HepG2 (cell line): ENCODE data around the gene SUOX. TPM values are rescaled to one million over a fixed set of nuclear protein-coding genes. Genes with fewer than 3 reads are reported as not detected.

Source experiments
- ATAC-seq: fragments of 200-7000 bp; cut with Tn5 transposase; 3 replicates; pipeline ENCODE4 v1.9.1; 2020; ENCODE audit warnings: mild to moderate bottlenecking, moderate library complexity
- BruUV-seq: library from RNA; stranded (reverse); fragments of 400-500 nt; replicated peaks from 2 replicates; lab custom pipeline; 2021; lab: Mats Ljungman, UMichigan
- CTCF ChIA-PET: fragments of 300-600 bp; formaldehyde crosslinking; extraction: SDS; loops from one replicate; lab custom pipeline; 2021; ENCODE audit warnings: low total read pairs, inconsistent platforms, low intra/inter-chr PET ratio; lab: Yijun Ruan, JAX
- POLR2A ChIA-PET: fragments of 350-600 bp; sonication (Branson Sonifier 250); formaldehyde crosslinking; loops from one replicate; lab custom pipeline; 2020; ENCODE audit warnings: antibody characterized with exemption, inconsistent platforms; lab: Yijun Ruan, JAX
- DNase-seq: peaks from one replicate; pipeline ENCODE4 v3.0.0-alpha.2; 2015; ENCODE audit warnings: low spot score
- FAIRE-seq: peaks from 3 replicates; lab custom pipeline; 2011; peaks lifted over from hg19 to GRCh38; lab: Jason Lieb, UNC
- H2AFZ ChIP-seq: one replicate; pipeline ENCODE4 v1.6.1; 2011; ENCODE audit warnings: low read length, inconsistent platforms
- H3K27ac ChIP-seq: fragments of 300-600 bp; 3 replicates; pipeline ENCODE4 v1.8.0; 2011; ENCODE audit warnings: mixed run types, mild to moderate bottlenecking, mixed read lengths, low read length, inconsistent platforms; ENCODE audit not compliant: insufficient read depth; ENCODE audit errors: extremely low read length
- H3K27me3 ChIP-seq, 2 experiments: fragments of 200-600 bp in 1 of 2; 2 replicates in 1 of 2; 3 replicates in 1 of 2; pipeline versions ENCODE4 v1.6.0 to v1.8.0; 2011; ENCODE audit warnings: low read length in 2 of 2, mild to moderate bottlenecking in 2 of 2, moderate library complexity in 2 of 2, inconsistent platforms in 1 of 2; ENCODE audit not compliant: insufficient read depth in 2 of 2, control insufficient read depth in 1 of 2
- H3K36me3 ChIP-seq, 2 experiments: fragments of 200-600 bp in 1 of 2; replicated peaks in 1 of 2; 2 replicates in 1 of 2; 3 replicates in 1 of 2; pipeline versions ENCODE4 v1.5.1 to v1.8.0; 2011; ENCODE audit warnings: low read length in 2 of 2, inconsistent platforms in 1 of 2; ENCODE audit not compliant: insufficient read depth in 2 of 2, control insufficient read depth in 1 of 2
- H3K4me1 ChIP-seq: 2 replicates; pipeline ENCODE4 v1.5.1; 2012; ENCODE audit warnings: low read length, inconsistent platforms; ENCODE audit not compliant: insufficient read depth
- H3K4me2 ChIP-seq: 2 replicates; pipeline ENCODE4 v1.6.0; 2011; ENCODE audit warnings: low read depth, low read length, inconsistent platforms
- H3K4me3 ChIP-seq, 3 experiments: fragments of 200-600 bp in 1 of 3; sonication (generic), shearing (Covaris generic) in 1 of 3; replicated peaks in 1 of 3; 2 replicates each; pipeline ENCODE4 v1.5.1; 2011 to 2016; ENCODE audit warnings: low read length in 3 of 3, inconsistent platforms in 2 of 3, low read depth in 2 of 3, mild to moderate bottlenecking in 2 of 3, control low read depth in 1 of 3, mixed read lengths in 1 of 3; ENCODE audit not compliant: insufficient read depth in 1 of 3
- H3K79me2 ChIP-seq: one replicate; pipeline ENCODE4 v1.6.1; 2011; ENCODE audit warnings: low read length, inconsistent platforms; ENCODE audit not compliant: insufficient read depth
- H3K9ac ChIP-seq: 2 replicates; pipeline ENCODE4 v1.6.0; 2011; ENCODE audit warnings: mild to moderate bottlenecking, low read depth, low read length, inconsistent platforms; ENCODE audit not compliant: insufficient read depth
- H3K9me3 ChIP-seq: 2 replicates; pipeline ENCODE4 v1.5.1; 2012; ENCODE audit warnings: mild to moderate bottlenecking, low read length
- H4K20me1 ChIP-seq: 2 replicates; pipeline ENCODE4 v1.6.0; 2011; ENCODE audit warnings: inconsistent platforms, mild to moderate bottlenecking, low read length, moderate library complexity; ENCODE audit not compliant: insufficient read depth
- ASH2L ChIP-seq: fragments of 300-600, 200-600 bp; sonication (generic); IDR thresholded peaks from 2 replicates; pipeline ENCODE4 v1.7.0; 2017; ENCODE audit warnings: low read depth, mild to moderate bottlenecking, moderate library complexity, mixed read lengths, low read length; ENCODE audit not compliant: insufficient read length
- ATF3 ChIP-seq: sonication (generic); formaldehyde crosslinking; IDR thresholded peaks from 2 replicates; pipeline ENCODE4 v1.4.0; 2020; ENCODE audit warnings: missing genetic modification reagents
- ELF4 ChIP-seq: sonication (generic); formaldehyde crosslinking; IDR thresholded peaks from 2 replicates; pipeline ENCODE4 v1.5.0; 2020; ENCODE audit warnings: missing genetic modification reagents, mild to moderate bottlenecking, moderate library complexity, borderline replicate concordance
- MXD4 ChIP-seq: IDR thresholded peaks from 2 replicates; pipeline ENCODE4 v1.6.1; 2016; ENCODE audit warnings: mild to moderate bottlenecking, missing biosample characterization, missing genetic modification reagents
- NR2F6 ChIP-seq, 2 experiments: IDR thresholded peaks; 2 replicates each; pipeline ENCODE4 v1.6.1; 2016; ENCODE audit warnings: antibody characterized with exemption in 1 of 2, mild to moderate bottlenecking in 1 of 2
- POLR2G ChIP-seq: fragments of 200-400 bp; formaldehyde crosslinking; IDR thresholded peaks from 2 replicates; pipeline ENCODE4 v1.6.1; 2018; ENCODE audit warnings: mild to moderate bottlenecking, low read depth, low read length, moderate library complexity
- SAP130 ChIP-seq: IDR thresholded peaks from 2 replicates; pipeline ENCODE4 v1.6.1; 2016; ENCODE audit warnings: low read depth
- SATB2 ChIP-seq: sonication (generic); formaldehyde crosslinking; IDR thresholded peaks from 2 replicates; pipeline ENCODE4 v1.5.0; 2020; ENCODE audit warnings: missing genetic modification reagents
- ZNF281 ChIP-seq: sonication (generic); formaldehyde crosslinking; IDR thresholded peaks from 2 replicates; pipeline ENCODE4 v1.4.0; 2020; ENCODE audit warnings: missing genetic modification reagents, borderline replicate concordance
- ZNF570 ChIP-seq: sonication (generic); formaldehyde crosslinking; IDR thresholded peaks from 2 replicates; pipeline ENCODE4 v1.4.0; 2020; ENCODE audit warnings: mild to moderate bottlenecking, missing genetic modification reagents, borderline replicate concordance
- ZNF629 ChIP-seq: sonication (generic); formaldehyde crosslinking; conservative IDR thresholded peaks from 2 replicates; pipeline ENCODE4 v1.5.0; 2020; ENCODE audit warnings: missing genetic modification reagents
- WGBS: methylation state at CpG from one replicate; pipeline ENCODE4 v1.1.6; 2017; ENCODE audit warnings: low lambda C conversion rate; 5-methylcytosine and 5-hydroxymethylcytosine counted together
- in situ Hi-C: cut with HindIII; loops from 2 replicates; pipeline ENCODE4 v1.10.0; 2017; ENCODE audit warnings: low pct_unique_long_range_greater_than_20kb; ENCODE audit not compliant: extremely low pct_ligation_motif_present
- intact Hi-C: fragments of 100-400 bp; cut with micrococcal nuclease; formaldehyde crosslinking; loops from one replicate; pipeline ENCODE4 v1.10.0; 2022; ENCODE audit not compliant: unreplicated experiment
- polyA plus RNA-seq, 8 experiments: library from polyadenylated mRNA; depleted of rRNA in 3 of 8; stranded (reverse) in 7 of 8; unstranded in 1 of 8; fragments of >200 nt; fragmentation: Illumina TruSeq in 4 of 8; extraction: Trizol in 4 of 8; gene quantifications; 2 replicates each; pipeline versions ENCODE4 v1.2.1 to v1.2.3, GENCODE V29; 2011 to 2016; ENCODE audit warnings: low read depth in 4 of 8, missing spikeins in 1 of 8, mixed read lengths in 1 of 8; ENCODE audit not compliant: insufficient read depth in 1 of 8
- total RNA-seq, 5 experiments: library from RNA; depleted of rRNA; stranded (reverse); fragments of >200 nt; fragmentation: Illumina TruSeq; extraction: Trizol; gene quantifications; 2 replicates each; pipeline ENCODE4 v1.2.3, GENCODE V29; 2016; ENCODE audit warnings: low read depth in 1 of 5
- TF ChIP-seq, protein P1 (sequence below): IDR thresholded peaks from 2 replicates; pipeline ENCODE4 v1.6.1; 2016; ENCODE audit warnings: mild to moderate bottlenecking

Gene SUOX
- total and polyA plus RNA-seq, 2 of the 13 experiments (the other 11 are each of a cell fraction or from before 2014, with no cell fraction given): 23.9 to 25.9 TPM

GRCh38 chr12:56028511-56029165 lies 31.6 kb downstream of the SUOX start:
- Histone ChIP-seq H3K9me3 (no peaks in the 10 kb centered on the region), H3K4me3 (no peak overlapping the region), H3K79me2 (no peaks in the 10 kb centered on the region), H3K4me1 (peaks cover 13% of the 10 kb centered on the region), H4K20me1 (no peaks in the 10 kb centered on the region), H3K36me3 (peaks cover 0 to 24% of the 10 kb centered on the region in 2 experiments; a peak in 4 of 5 replicates), H3K9ac (no peak overlapping the region), H2AFZ (no peak overlapping the region), H3K27ac (no peak overlapping the region), H3K4me2 (no peak overlapping the region), H3K27me3 (no peaks in the 10 kb centered on the region)
- no peak for FAIRE-seq
- ChIA-PET CTCF (interaction anchor here (1.4 to 3.3 kb wide), 3 partner anchors 32 to 290 kb away, joined by 3 to 79 read pairs (median 5); partner anchors contain the start of gene SUOX), POLR2A (interaction anchor here (1.0 to 3.9 kb wide), 2 partner anchors 32 to 53 kb away, joined by 3 to 35 read pairs; partner anchors contain the start of gene SUOX)
- ATAC-seq: no peak
- 73% methylated on average over 5 of the region's 5 CpGs for WGBS
- DNase-seq: no peak
- no peak for TF ChIP-seq ZNF629 (CRISPR knock-in tag)
- no peak for TF ChIP-seq ASH2L
- TF ChIP-seq ELF4: no peak
- TF ChIP-seq MXD4 (CRISPR knock-in tag): no peak
- TF ChIP-seq POLR2G: no peak
- no peak for TF ChIP-seq NR2F6 (IDR thresholded peaks at IDR 0.05)
- TF ChIP-seq NR2F6 (CRISPR knock-in tag; IDR thresholded peaks at IDR 0.05): no peak
- no peak for TF ChIP-seq ATF3
- TF ChIP-seq ZNF281 (CRISPR knock-in tag): no peak
- no peak for TF ChIP-seq ZNF570 (CRISPR knock-in tag)
- TF ChIP-seq SAP130 (CRISPR knock-in tag): no peak
- TF ChIP-seq, protein P1, sequence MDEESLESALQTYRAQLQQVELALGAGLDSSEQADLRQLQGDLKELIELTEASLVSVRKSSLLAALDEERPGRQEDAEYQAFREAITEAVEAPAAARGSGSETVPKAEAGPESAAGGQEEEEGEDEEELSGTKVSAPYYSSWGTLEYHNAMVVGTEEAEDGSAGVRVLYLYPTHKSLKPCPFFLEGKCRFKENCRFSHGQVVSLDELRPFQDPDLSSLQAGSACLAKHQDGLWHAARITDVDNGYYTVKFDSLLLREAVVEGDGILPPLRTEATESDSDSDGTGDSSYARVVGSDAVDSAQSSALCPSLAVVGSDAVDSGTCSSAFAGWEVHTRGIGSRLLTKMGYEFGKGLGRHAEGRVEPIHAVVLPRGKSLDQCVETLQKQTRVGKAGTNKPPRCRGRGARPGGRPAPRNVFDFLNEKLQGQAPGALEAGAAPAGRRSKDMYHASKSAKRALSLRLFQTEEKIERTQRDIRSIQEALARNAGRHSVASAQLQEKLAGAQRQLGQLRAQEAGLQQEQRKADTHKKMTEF (CRISPR knock-in tag): no peak
- no peak for TF ChIP-seq SATB2
- intact Hi-C loops: loop anchor here (1.0 kb wide), 2 partner anchors 13 to 32 kb away; partner anchors contain the start of gene RPS26
- no TSS peak for BruUV-seq
- in situ Hi-C loops: no loop called here
